ENCODE results near the gene METTL17.
"Not testable (repeated sequence)": the region's sequence is repeated elsewhere in the genome, so short reads cannot be mapped to it uniquely, and the experiment has no call there.

The METTL17 gene

GRCh38 chr14:21001218-21001617, 11.4 kb downstream of the METTL17 start:
- CTCF ChIA-PET: interaction anchor here (12.8 kb wide), 1 partner anchor 11 kb away, joined by 107 read pairs; no protein-coding TSS in a partner anchor
- H3K4me1 Mint-ChIP-seq: peaks cover 27% of the 10 kb centered on the region
- no peaks in the 10 kb centered on the region for H3K9me3 Mint-ChIP-seq
- H3K36me3 Mint-ChIP-seq: peaks cover 12% of the 10 kb centered on the region
- H3K27ac Mint-ChIP-seq: no peak overlapping the region
- peaks cover 5% of the 10 kb centered on the region for H3K27me3 Mint-ChIP-seq
- no peak overlapping the region for H3K4me3 Mint-ChIP-seq
- DNase-seq: no peak

- no peak overlapping the region for H3K4me3 Mint-ChIP-seq
- peaks cover 10% of the 10 kb centered on the region for H3K27me3 Mint-ChIP-seq
- no peaks in the 10 kb centered on the region for H3K9me3 Mint-ChIP-seq
- CTCF ChIA-PET: interaction anchor here (1.1 to 12.8 kb wide), 2 partner anchors 8 to 21 kb away, joined by 3 to 107 read pairs; no protein-coding TSS in a partner anchor
- no peak for DNase-seq
- H3K36me3 Mint-ChIP-seq: no peaks in the 10 kb centered on the region
- H3K27ac Mint-ChIP-seq: no peak overlapping the region
- H3K4me1 Mint-ChIP-seq: peaks cover 6% of the 10 kb centered on the region
These were observed 14.1 kb downstream of the METTL17 start for GRCh38 chr14:21003788-21004346.

GRCh38 chr14:21009721-21010120, 19.9 kb downstream of the METTL17 start:
- not testable (repeated sequence) for H3K27ac Mint-ChIP-seq, H3K36me3 Mint-ChIP-seq, H3K9me3 Mint-ChIP-seq, H3K4me1 Mint-ChIP-seq, H3K4me3 Mint-ChIP-seq, DNase-seq
- CTCF ChIA-PET: interaction anchor here (3.6 to 8.8 kb wide), 2 partner anchors 9 to 83 kb away, joined by 14 to 107 read pairs; partner anchors contain the start of gene SLC39A2
- H3K27me3 Mint-ChIP-seq: peaks cover 40% of the 10 kb centered on the region

GRCh38 chr14:21011136-21011535, 21.4 kb downstream of the METTL17 start:
- Mint-ChIP-seq H3K9me3 (no peaks in the 10 kb centered on the region), H3K4me3 (no peak overlapping the region), H3K27ac (no peak overlapping the region), H3K4me1 (no peaks in the 10 kb centered on the region), H3K27me3 (peaks cover 42% of the 10 kb centered on the region), H3K36me3 (no peaks in the 10 kb centered on the region)
- DNase-seq: no peak
- CTCF ChIA-PET: interaction anchor here (0.8 to 11.3 kb wide), 8 partner anchors 11 to 95 kb away, joined by 3 to 208 read pairs (median 14); partner anchors contain the start of genes RNASE7, SLC39A2 and TMEM253

- CTCF ChIA-PET: interaction anchor here (0.5 to 11.3 kb wide), 26 partner anchors 9 to 281 kb away, joined by 3 to 208 read pairs (median 7); partner anchors contain the start of genes NDRG2, RNASE13, RNASE7 and SLC39A2
- H3K27me3 Mint-ChIP-seq: peaks cover 37% of the 10 kb centered on the region
- H3K36me3 Mint-ChIP-seq: no peaks in the 10 kb centered on the region
- DNase-seq: peak; percentile 86
- no peaks in the 10 kb centered on the region for H3K4me1 Mint-ChIP-seq
- no peak overlapping the region for H3K4me3 Mint-ChIP-seq
- no peaks in the 10 kb centered on the region for H3K9me3 Mint-ChIP-seq
- no peak overlapping the region for H3K27ac Mint-ChIP-seq
These were observed 25.0 kb downstream of the METTL17 start for GRCh38 chr14:21014761-21015190.

GRCh38 chr14:21015312-21015711, 25.5 kb downstream of the METTL17 start:
- Mint-ChIP-seq H3K4me1 (no peaks in the 10 kb centered on the region), H3K4me3 (no peak overlapping the region), H3K36me3 (no peaks in the 10 kb centered on the region), H3K9me3 (no peaks in the 10 kb centered on the region), H3K27ac (no peak overlapping the region), H3K27me3 (peaks cover 37% of the 10 kb centered on the region)
- CTCF ChIA-PET: interaction anchor here (0.5 to 11.3 kb wide), 25 partner anchors 8 to 281 kb away, joined by 3 to 208 read pairs (median 8); partner anchors contain the start of genes NDRG2, RNASE13, RNASE7 and SLC39A2
- no peak for DNase-seq

GRCh38 chr14:21016413-21017190, 26.8 kb downstream of the METTL17 start:
- H3K27ac Mint-ChIP-seq: no peak overlapping the region

GRCh38 chr14:21017528-21018245, 27.9 kb downstream of the METTL17 start:
- no peak overlapping the region for H3K27ac Mint-ChIP-seq
- H3K4me3 Mint-ChIP-seq: no peak overlapping the region

More at GRCh38 chr14:21016413-21017190, 26.8 kb downstream of the METTL17 start:
- no peak overlapping the region for H3K4me3 Mint-ChIP-seq
- H3K36me3 Mint-ChIP-seq: no peaks in the 10 kb centered on the region
- no peaks in the 10 kb centered on the region for H3K4me1 Mint-ChIP-seq
- H3K27me3 Mint-ChIP-seq: peaks cover 38% of the 10 kb centered on the region
- H3K9me3 Mint-ChIP-seq: no peaks in the 10 kb centered on the region
- no peak for DNase-seq
- CTCF ChIA-PET: interaction anchor here (0.6 to 11.3 kb wide), 10 partner anchors 12 to 90 kb away, joined by 4 to 208 read pairs (median 59); partner anchors contain the start of genes RNASE13, RNASE7, SLC39A2 and TMEM253

GRCh38 chr14:21018286-21018685, 28.5 kb downstream of the METTL17 start:
- Mint-ChIP-seq H3K9me3 (no peaks in the 10 kb centered on the region), H3K27ac (no peak overlapping the region), H3K4me3 (no peak overlapping the region), H3K27me3 (peaks cover 38% of the 10 kb centered on the region), H3K4me1 (peaks cover 3% of the 10 kb centered on the region), H3K36me3 (no peaks in the 10 kb centered on the region)
- CTCF ChIA-PET: interaction anchor here (1.4 to 11.3 kb wide), 6 partner anchors 16 to 88 kb away, joined by 3 to 208 read pairs (median 84); partner anchors contain the start of genes RNASE13, RNASE7, TMEM253 and TPPP2
- DNase-seq: no peak

More at GRCh38 chr14:21017528-21018245, 27.9 kb downstream of the METTL17 start:
- Mint-ChIP-seq H3K4me1 (no peaks in the 10 kb centered on the region), H3K27me3 (peaks cover 38% of the 10 kb centered on the region), H3K36me3 (no peaks in the 10 kb centered on the region), H3K9me3 (no peaks in the 10 kb centered on the region)
- DNase-seq: no peak
- CTCF ChIA-PET: interaction anchor here (1.2 to 11.3 kb wide), 7 partner anchors 13 to 88 kb away, joined by 3 to 208 read pairs (median 67); partner anchors contain the start of genes RNASE13, RNASE7, TMEM253 and TPPP2

GRCh38 chr14:21018781-21019180, 29.0 kb downstream of the METTL17 start:
- Mint-ChIP-seq H3K9me3 (no peaks in the 10 kb centered on the region), H3K27me3 (peaks cover 39% of the 10 kb centered on the region), H3K4me1 (peaks cover 7% of the 10 kb centered on the region), H3K36me3 (no peaks in the 10 kb centered on the region), H3K27ac (no peak overlapping the region), H3K4me3 (no peak overlapping the region)
- DNase-seq: no peak
- CTCF ChIA-PET: interaction anchor here (1.0 to 11.3 kb wide), 6 partner anchors 15 to 87 kb away, joined by 3 to 208 read pairs (median 84); partner anchors contain the start of genes RNASE13, RNASE7, TMEM253 and TPPP2

GRCh38 chr14:21019366-21019765, 29.6 kb downstream of the METTL17 start:
- peaks cover 13% of the 10 kb centered on the region for H3K4me1 Mint-ChIP-seq
- no peaks in the 10 kb centered on the region for H3K9me3 Mint-ChIP-seq
- H3K27me3 Mint-ChIP-seq: peaks cover 39% of the 10 kb centered on the region
- H3K36me3 Mint-ChIP-seq: no peaks in the 10 kb centered on the region
- no peak overlapping the region for H3K27ac Mint-ChIP-seq
- no peak overlapping the region for H3K4me3 Mint-ChIP-seq
- no peak for DNase-seq
- CTCF ChIA-PET: interaction anchor here (1.0 to 11.3 kb wide), 3 partner anchors 22 to 87 kb away, joined by 3 to 208 read pairs (median 174); partner anchors contain the start of genes RNASE7 and TMEM253

GRCh38 chr14:21020977-21021545, 31.3 kb downstream of the METTL17 start:
- H3K4me3 Mint-ChIP-seq: no peak overlapping the region
- no peak overlapping the region for H3K27ac Mint-ChIP-seq
- peaks cover 50% of the 10 kb centered on the region for H3K27me3 Mint-ChIP-seq
- DNase-seq: no peak
- no peaks in the 10 kb centered on the region for H3K36me3 Mint-ChIP-seq
- CTCF ChIA-PET: interaction anchor here (1.5 to 11.3 kb wide), 4 partner anchors 15 to 84 kb away, joined by 6 to 174 read pairs (median 8); partner anchors contain the start of gene RNASE7
- H3K9me3 Mint-ChIP-seq: no peaks in the 10 kb centered on the region
- peaks cover 13% of the 10 kb centered on the region for H3K4me1 Mint-ChIP-seq

- peaks cover 13% of the 10 kb centered on the region for H3K4me1 Mint-ChIP-seq
- H3K27me3 Mint-ChIP-seq: peaks cover 62% of the 10 kb centered on the region
- CTCF ChIA-PET: interaction anchor here (1.4 to 1.7 kb wide), 2 partner anchors 8 to 17 kb away, joined by 5 to 13 read pairs; no protein-coding TSS in a partner anchor
- no peaks in the 10 kb centered on the region for H3K36me3 Mint-ChIP-seq
- no peaks in the 10 kb centered on the region for H3K9me3 Mint-ChIP-seq
- DNase-seq: no peak
- H3K4me3 Mint-ChIP-seq: no peak overlapping the region
- no peak overlapping the region for H3K27ac Mint-ChIP-seq
These were observed 32.9 kb downstream of the METTL17 start for GRCh38 chr14:21022686-21023085.
